Lung (tissue), 12 donors: Measurements from ENCODE around the gene NDUFAF8. TPM values are rescaled to one million over a fixed set of nuclear protein-coding genes. Genes with fewer than 3 reads are reported as not detected.

Source experiments
- ATAC-seq: fragments of 200-7000 bp; cut with Tn5 transposase; one replicate; pipeline ENCODE4 v1.9.1; 2020; ENCODE audit warnings: moderate number of reproducible peaks; ENCODE audit not compliant: insufficient read depth, low FRiP score
- DNase-seq, 3 donors: peaks; one replicate each; pipeline ENCODE4 v3.0.0-alpha.2; 2013 to 2017
- H3K27ac ChIP-seq, 2 donors: one replicate each; pipeline ENCODE4 v1.5.1; 2013; ENCODE audit warnings: mild to moderate bottlenecking in 2 of 2, moderate library complexity in 2 of 2, control low read depth in 1 of 2, inconsistent platforms in 1 of 2, low read depth in 1 of 2, low read length in 1 of 2
- H3K27me3 ChIP-seq, 3 donors: one replicate each; pipeline ENCODE4 v1.5.1; 2013; ENCODE audit warnings: low read length in 2 of 3; ENCODE audit not compliant: control insufficient read depth in 3 of 3, insufficient read depth in 3 of 3
- H3K36me3 ChIP-seq, 4 donors: one replicate each; pipeline ENCODE4 v1.5.1; 2013; ENCODE audit warnings: low read length in 4 of 4, mild to moderate bottlenecking in 1 of 4, moderate library complexity in 1 of 4; ENCODE audit not compliant: control insufficient read depth in 4 of 4, insufficient read depth in 4 of 4
- H3K4me1 ChIP-seq, 5 donors: one replicate each; pipeline ENCODE4 v1.5.1; 2013; ENCODE audit warnings: low read length in 5 of 5, mild to moderate bottlenecking in 2 of 5, moderate library complexity in 1 of 5; ENCODE audit not compliant: control insufficient read depth in 5 of 5, insufficient read depth in 5 of 5
- H3K4me3 ChIP-seq: one replicate; pipeline ENCODE4 v1.5.1; 2013; ENCODE audit warnings: mild to moderate bottlenecking, control low read depth, moderate library complexity
- H3K9ac ChIP-seq, 2 donors: one replicate each; pipeline ENCODE4 v1.5.1; 2013; ENCODE audit warnings: low read length in 2 of 2, control low read depth in 1 of 2; ENCODE audit not compliant: insufficient read depth in 1 of 2
- H3K9me3 ChIP-seq, 4 donors: one replicate each; pipeline ENCODE4 v1.5.1; 2013; ENCODE audit warnings: low read length in 3 of 4, mild to moderate bottlenecking in 1 of 4, moderate library complexity in 1 of 4; ENCODE audit not compliant: control insufficient read depth in 4 of 4, insufficient read depth in 3 of 4
- CTCF ChIP-seq: IDR thresholded peaks from 2 replicates; pipeline ENCODE4 v1.5.1; 2012; ENCODE audit warnings: mild to moderate bottlenecking; ENCODE audit errors: control extremely low read depth, extremely low read depth
- WGBS, 2 donors: extraction: QIAGEN DNeasy Blood & Tissue Kit; methylation state at CpG; one replicate each; pipeline ENCODE4 v1.1.7; 2013; 5-methylcytosine and 5-hydroxymethylcytosine counted together
- polyA plus RNA-seq, 2 donors: library from polyadenylated mRNA; stranded (reverse); fragments of 200-250 nt; gene quantifications; one replicate each; pipeline ENCODE4 v1.2.1, GENCODE V29; 2013
- total RNA-seq, 2 donors: library from RNA; depleted of rRNA in 1 of 2; stranded (reverse); fragments of >200 nt in 1 of 2; gene quantifications; one replicate each; pipeline ENCODE4 v1.2.1, GENCODE V29; 2014 to 2021
- donor health status: control.
- donor health status: control.
- donor health status: Bipolar disorder and iron deficiency.
- donor health status: healthy.
- donor health status: DM: yes; HTN: yes; CAD: no.

Gene NDUFAF8
- total and polyA plus RNA-seq, 4 donors: 12.7 to 51.1 (median 29.9) TPM

- DNase-seq (no peak), ATAC-seq (no peak)
- no peaks in the 10 kb centered on the region for H3K27me3 ChIP-seq
- H3K4me1 ChIP-seq: peaks cover 0 to 10% (median 0%) of the 10 kb centered on the region in 5 donors
- peaks cover 0 to 40% (median 3%) of the 10 kb centered on the region in 4 donors for H3K36me3 ChIP-seq
- no peak overlapping the region for H3K27ac ChIP-seq
- H3K4me3 ChIP-seq: no peak overlapping the region
- no peak overlapping the region for H3K9ac ChIP-seq
- no peaks in the 10 kb centered on the region for H3K9me3 ChIP-seq
- WGBS, 2 donors: 93 to 94% methylated on average over 28 of the region's 28 CpGs
- TF ChIP-seq CTCF: no peak
Measured at GRCh38 chr17:81246679-81247338, 7.7 kb downstream of the NDUFAF8 start.

GRCh38 chr17:81247339-81247990, 8.3 kb downstream of the NDUFAF8 start:
- H3K36me3 ChIP-seq: peaks cover 0 to 46% (median 3%) of the 10 kb centered on the region in 4 donors
- no peaks in the 10 kb centered on the region for H3K27me3 ChIP-seq
- 90 to 93% methylated on average over 14 of the region's 15 CpGs for WGBS, 2 donors
- no peak overlapping the region for H3K27ac ChIP-seq
- peaks cover 0 to 17% (median 0%) of the 10 kb centered on the region in 5 donors for H3K4me1 ChIP-seq
- H3K9ac ChIP-seq: no peak overlapping the region
- no peak overlapping the region for H3K4me3 ChIP-seq
- no peaks in the 10 kb centered on the region for H3K9me3 ChIP-seq
- no peak for DNase-seq
- no peak for TF ChIP-seq CTCF
- ATAC-seq: no peak

- TF ChIP-seq CTCF: no peak
- no peak overlapping the region for H3K27ac ChIP-seq
- peaks cover 0 to 49% (median 3%) of the 10 kb centered on the region in 4 donors for H3K36me3 ChIP-seq
- no peak overlapping the region for H3K9ac ChIP-seq
- H3K27me3 ChIP-seq: no peaks in the 10 kb centered on the region
- H3K9me3 ChIP-seq: no peaks in the 10 kb centered on the region
- no peak for DNase-seq
- 89% methylated on average over 14 to 16 of the region's 16 CpGs for WGBS, 2 donors
- no peak for ATAC-seq
- H3K4me1 ChIP-seq: peaks cover 0 to 25% (median 0%) of the 10 kb centered on the region in 5 donors
- H3K4me3 ChIP-seq: no peak overlapping the region
Measured at GRCh38 chr17:81248649-81249048, 9.5 kb downstream of the NDUFAF8 start.
